Measurements from ENCODE around the gene PFKFB3.
"Not testable (repeated sequence)": the region's sequence is repeated elsewhere in the genome, so short reads cannot be mapped to it uniquely, and the experiment has no call there.

PFKFB3 gene

DNA sequence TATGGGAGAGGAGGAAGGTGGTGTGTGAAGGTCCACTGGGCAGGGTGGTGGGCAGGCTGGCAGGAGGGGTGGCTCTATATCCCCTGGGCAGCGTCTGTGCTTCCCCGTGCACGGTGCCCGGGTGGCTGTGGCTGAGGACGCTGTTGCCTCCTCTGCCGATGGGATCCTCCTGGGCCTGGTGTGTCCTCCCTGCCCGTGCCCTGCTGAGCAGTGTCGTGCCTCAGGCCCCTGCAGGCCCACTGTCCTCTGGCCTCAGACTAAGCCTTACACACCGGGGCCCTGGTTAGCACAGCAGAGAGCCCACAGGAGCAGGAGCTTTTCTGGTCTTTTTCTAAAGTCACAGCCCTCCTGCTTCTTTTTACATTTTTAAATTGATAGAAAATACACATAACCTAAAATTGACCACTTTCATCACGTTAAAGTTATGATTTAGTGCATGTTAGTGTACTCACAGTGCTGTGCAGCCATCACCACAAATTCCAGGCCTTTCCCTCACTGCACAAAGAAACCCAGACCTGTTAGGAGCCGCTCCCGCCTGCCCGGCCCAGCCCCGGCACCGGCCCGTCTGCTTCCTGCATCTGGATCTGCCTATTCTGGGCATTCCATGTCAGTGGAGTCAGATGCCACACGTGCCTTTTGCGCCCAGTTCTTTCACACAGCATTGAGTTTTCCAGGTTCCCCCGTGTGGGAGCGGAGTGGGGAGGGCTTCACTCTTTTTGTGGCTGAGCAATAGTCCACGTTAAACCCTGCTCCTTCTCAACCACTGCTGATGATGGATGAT, 19.4 kb downstream of the PFKFB3 start:
- DNase-seq = no peak

DNA sequence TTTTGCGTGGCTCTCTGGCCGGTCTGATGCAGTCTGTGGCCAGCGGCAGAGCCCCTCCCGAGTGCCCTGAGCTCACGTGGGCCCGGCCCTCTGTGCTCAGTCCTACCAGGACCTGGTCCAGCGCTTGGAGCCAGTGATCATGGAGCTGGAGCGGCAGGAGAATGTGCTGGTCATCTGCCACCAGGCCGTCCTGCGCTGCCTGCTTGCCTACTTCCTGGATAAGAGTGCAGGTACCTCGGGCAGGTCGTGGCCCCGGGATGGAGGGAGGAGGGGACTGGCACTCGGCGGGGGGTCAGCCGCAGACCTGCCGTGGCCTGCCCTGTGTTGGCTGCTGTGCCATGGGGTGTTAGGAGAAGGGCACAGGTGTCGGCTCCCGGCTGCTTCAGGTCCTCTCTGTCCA, 20.0 kb downstream of the PFKFB3 start:
- no peak for DNase-seq

DNA sequence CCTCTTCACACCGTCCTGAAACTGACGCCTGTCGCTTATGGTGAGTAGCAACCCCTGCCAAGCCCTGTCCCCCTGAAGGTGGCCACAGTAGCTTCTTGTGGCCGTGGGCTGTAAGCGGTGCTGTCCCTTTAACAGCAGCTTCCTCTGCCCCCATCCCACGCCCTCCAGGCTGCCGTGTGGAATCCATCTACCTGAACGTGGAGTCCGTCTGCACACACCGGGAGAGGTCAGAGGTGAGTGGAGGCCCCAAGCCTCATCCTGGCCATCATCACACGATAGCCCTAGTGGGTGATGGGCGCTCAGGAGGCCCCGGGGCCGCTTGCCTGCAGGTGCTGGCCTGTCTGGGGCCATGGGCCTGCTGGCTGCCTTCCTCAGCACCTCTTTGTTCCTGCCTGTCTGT, 21.2 kb downstream of the PFKFB3 start:
- DNase-seq = no peak

DNA sequence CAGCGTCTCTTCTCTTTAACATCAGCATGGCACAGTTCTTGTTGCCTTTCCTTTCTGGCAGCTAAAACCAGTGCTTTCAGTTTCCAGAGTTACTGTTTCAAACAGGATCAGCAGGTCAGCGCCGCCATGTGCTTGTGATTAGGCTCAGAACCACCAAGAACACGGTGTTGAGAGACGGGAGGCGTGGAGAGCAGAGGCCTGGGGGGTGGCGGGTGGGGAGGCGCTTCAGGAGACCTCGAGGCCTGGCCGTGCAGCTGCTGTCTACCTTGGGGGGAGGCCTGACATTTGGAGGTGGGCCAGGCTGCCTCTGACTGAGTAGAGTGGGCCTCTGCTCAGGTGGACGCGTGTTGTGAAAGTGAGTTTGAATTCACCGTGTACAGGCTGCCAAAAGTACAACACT, 22.0 kb downstream of the PFKFB3 start:
- no peak for DNase-seq

DNA sequence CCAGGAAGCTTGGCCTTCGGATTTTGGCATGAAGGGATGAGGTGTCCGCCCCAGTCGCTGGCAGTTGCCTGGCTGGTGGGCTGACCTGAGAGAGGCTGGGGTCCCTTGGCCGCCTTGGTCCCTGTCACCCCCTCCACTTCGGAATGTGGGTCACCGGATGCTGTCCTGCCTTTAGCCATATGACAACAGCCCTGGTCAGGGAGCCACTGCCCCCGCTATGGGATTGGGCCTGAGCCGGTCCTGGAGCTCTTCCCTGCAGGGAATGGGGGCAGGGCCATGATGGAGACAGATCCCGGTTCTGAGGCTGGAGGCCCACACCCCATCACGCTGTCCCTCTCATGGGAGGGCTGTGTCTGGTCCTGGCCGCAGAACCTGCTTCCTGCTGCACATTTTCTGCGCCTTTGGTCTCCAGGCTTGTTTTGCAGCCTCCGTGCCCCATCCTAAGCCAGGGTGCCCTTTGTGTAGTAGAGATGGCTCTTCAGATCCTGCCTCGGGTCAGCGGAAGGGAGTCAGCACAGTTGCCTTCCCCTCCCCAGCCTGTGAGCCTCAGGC, 22.6 kb downstream of the PFKFB3 start:
- no peak for DNase-seq

DNA sequence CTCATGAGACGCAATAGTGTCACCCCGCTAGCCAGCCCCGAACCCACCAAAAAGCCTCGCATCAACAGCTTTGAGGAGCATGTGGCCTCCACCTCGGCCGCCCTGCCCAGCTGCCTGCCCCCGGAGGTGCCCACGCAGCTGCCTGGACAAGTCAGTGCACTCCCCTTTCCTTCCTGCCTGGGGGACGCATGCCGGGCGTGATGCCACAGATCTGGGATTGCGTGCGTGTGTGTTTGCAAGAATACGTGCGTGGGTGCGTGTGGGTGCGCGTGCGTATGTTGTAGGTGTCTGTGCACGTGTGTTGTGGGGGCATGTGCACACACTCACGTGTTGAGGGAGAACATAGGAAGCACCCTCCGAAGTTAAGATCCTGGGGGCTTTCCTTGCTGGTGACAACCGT, 23.5 kb downstream of the PFKFB3 start:
- DNase-seq = no peak

DNA sequence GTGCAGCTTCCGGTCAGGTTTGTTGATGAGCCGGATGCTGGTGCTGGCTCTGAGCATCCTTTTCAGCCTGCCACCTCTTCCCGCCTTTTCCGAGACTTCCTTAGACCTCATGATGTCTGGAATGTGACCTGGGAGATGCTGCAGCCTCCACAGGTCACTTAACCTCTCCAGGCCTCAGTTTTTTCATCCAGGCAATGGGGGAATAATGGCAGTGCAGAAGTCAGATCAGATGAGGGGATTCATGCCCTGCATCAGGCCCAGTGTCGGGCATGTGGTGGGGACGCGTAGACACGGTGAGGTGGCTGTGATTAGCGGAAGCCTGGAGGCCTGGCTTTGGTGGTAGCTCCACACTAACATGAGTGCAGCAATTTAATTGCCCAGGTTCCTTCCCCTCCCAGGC, 24.6 kb downstream of the PFKFB3 start:
- no peak for DNase-seq

DNA sequence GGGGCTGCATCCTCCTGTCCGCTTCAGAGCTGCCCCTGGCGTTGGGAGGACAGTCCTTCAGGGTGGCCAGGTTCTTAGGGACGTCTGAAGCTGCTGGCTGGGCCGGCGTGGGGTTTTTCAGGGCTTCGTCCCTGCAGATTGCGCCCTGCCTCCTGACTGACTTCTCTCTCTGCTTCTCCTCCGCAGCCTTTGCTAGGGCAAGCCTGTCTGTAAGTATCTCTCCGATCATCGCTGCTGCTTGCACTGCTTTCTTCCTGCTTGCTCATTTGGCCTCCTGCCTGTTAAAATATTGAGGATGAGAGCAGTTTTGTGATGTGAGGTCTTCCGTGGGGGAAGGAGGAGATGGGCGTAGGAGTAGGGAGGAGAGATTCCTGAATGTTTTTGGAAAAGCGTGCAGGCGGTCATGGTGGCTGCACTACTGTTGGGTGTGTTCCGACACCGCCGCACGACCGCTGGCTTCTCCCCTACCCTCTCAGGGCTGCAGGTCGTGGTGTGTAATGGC, 25.3 kb downstream of the PFKFB3 start:
- no peak for DNase-seq

DNA sequence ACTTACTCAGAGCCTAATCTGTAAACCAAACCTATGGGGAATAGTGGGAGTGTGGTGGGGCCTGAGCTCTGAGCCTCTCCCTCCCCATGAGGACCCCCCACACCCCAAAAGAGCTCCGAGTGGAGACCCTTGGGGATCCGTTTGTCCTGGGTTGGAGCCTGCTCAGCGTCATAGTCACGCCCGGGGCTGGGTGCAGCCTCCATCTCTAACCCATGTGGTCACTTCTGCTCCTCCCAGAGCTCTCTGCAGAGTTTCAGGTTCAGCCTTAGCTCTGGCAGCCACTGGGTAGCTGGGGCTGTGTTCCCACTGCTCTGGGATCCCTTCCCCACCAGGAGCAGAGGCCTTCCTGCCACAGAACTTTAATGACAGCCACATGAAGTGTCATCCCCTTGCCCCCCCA, 25.9 kb downstream of the PFKFB3 start:
- DNase-seq = no peak

DNA sequence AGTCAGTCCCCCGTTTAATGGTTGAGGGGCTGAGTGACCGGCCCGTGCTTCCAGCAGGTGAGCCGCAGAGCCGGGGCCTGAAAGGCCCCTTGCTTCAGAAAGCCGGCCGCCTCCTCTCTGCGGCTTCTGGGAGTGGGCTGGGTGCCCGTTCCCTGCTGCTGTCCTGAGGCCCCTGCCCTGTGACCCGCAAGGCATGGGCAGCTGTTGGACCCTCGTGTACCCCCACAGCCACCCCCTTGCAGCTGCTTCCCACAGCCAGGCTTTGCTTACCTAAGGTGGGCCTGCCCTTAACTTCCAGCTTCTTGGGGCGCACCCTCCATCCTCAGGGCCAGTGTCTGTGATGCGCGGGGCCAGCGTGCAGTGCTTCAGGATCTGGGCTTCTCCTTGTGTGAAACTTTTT, 26.6 kb downstream of the PFKFB3 start:
- no peak for DNase-seq

DNA sequence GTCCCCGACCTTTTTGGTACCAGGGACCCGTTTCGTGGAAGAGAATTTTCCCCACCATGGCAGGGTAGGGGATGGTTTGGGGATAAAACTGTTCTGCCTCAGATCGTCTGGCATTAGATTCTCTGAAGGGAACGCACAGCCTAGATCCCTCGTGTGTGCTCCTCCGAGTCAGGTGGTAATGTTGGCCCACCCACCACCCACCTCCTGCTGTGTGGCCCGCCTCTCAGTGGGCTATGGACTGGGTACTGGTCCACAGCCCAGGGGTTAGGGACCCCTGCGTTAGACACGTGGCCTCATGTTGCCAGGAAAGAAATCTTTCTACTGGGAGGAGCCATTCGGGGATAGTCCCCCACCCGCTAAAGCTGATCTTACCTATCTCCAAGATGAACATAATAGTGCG, 27.0 kb downstream of the PFKFB3 start:
- no peak for DNase-seq

DNA sequence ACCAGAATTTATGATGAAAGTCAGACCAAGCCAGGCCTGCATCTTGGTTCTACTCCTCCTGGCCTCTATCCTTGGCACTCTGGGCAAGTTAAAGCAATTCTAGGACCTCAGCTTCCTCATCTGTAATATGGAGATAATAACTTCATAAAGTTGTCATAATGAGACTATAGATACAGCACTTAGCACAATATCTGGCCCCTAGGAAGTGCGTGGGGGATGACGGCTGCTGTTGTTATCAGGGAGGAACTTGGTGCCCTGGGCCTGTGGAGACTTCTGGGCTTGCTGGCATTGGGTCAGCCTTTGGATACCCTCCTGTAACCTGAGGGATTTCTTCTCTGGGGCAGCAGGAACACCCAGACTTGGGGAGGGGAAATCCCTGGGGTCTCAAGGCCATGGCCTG, 27.6 kb downstream of the PFKFB3 start:
- DNase-seq = no peak

DNA sequence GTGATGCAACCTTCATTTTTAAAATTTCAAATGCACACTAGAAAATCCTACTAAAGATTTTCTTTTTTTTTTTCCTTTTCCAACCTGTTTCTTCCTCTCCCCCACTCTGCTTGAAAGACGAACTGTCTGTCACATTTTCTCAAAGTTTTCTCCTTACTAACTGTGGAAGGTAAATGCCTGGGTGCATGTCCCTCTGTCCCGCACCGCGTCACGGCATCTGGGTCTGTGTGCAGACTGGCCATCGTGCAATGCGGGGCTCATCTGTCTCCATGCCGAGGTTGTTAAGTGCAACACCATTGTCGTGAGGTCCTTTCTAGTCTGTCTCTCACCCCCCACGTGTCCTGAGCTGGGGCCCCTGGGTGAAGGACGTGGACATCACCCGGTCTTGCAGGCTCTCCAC, 28.4 kb downstream of the PFKFB3 start:
- no peak for DNase-seq

DNA sequence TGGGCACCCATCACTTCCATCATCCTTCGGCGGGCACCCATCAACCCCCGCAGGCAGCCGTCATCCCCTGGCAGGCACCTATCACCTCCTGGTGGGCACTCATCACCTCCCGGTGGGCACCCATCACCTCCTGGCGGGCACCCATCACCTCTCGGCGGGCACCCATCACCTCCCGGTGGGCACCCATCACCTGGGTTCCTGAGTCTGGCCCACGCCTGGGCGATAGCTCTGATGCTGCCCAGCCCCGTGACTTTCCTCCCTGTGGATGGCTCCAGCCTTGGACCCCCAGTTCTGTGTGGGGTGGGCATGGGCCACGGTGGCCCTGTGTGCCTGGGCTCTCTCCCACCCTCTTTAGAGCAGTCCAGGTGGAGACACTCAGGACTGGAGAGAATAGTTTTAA, 29.0 kb downstream of the PFKFB3 start:
- no peak for DNase-seq

DNA sequence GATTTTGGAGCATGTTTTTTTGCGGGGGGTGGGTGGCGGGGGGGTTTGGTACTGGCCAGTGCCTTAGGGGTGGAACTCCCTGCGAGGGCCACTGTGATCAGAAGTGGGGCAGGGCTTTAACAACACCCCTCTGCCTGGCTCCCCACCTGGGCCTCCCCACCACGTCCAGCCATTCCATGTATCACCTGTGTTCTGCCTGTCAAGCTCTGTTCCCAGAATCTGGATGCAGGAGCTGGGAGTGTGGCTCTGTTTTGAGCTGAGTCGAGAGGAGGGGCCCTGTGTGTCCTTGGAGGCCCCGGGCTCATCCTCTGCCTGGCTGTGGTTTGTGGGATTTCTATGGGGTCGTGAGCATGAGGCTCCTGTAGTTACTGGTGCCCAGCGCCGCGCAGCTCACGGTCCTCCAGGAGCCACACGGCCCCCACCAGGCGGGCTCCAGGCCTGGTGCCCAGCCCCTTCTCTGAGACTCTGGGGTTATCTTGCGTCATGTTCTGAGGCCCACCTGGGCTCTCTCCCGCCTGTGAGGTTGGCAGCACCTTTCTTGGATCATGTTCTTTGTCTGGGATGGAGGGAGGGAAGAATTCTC, 29.6 kb downstream of the PFKFB3 start:
- no peak for DNase-seq

DNA sequence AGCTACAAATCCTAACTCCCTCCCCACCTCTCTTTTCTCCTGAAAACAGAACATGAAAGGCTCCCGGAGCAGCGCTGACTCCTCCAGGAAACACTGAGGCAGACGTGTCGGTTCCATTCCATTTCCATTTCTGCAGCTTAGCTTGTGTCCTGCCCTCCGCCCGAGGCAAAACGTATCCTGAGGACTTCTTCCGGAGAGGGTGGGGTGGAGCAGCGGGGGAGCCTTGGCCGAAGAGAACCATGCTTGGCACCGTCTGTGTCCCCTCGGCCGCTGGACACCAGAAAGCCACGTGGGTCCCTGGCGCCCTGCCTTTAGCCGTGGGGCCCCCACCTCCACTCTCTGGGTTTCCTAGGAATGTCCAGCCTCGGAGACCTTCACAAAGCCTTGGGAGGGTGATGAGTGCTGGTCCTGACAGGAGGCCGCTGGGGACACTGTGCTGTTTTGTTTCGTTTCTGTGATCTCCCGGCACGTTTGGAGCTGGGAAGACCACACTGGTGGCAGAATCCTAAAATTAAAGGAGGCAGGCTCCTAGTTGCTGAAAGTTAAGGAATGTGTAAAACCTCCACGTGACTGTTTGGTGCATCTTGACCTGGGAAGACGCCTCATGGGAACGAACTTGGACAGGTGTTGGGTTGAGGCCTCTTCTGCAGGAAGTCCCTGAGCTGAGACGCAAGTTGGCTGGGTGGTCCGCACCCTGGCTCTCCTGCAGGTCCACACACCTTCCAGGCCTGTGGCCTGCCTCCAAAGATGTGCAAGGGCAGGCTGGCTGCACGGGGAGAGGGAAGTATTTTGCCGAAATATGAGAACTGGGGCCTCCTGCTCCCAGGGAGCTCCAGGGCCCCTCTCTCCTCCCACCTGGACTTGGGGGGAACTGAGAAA, 30.4 kb downstream of the PFKFB3 start:
- DNase-seq = no peak

DNA sequence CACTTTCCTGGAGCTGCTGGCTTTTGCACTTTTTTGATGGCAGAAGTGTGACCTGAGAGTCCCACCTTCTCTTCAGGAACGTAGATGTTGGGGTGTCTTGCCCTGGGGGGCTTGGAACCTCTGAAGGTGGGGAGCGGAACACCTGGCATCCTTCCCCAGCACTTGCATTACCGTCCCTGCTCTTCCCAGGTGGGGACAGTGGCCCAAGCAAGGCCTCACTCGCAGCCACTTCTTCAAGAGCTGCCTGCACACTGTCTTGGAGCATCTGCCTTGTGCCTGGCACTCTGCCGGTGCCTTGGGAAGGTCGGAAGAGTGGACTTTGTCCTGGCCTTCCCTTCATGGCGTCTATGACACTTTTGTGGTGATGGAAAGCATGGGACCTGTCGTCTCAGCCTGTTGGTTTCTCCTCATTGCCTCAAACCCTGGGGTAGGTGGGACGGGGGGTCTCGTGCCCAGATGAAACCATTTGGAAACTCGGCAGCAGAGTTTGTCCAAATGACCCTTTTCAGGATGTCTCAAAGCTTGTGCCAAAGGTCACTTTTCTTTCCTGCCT, 31.1 kb downstream of the PFKFB3 start:
- DNase-seq = no peak

DNA sequence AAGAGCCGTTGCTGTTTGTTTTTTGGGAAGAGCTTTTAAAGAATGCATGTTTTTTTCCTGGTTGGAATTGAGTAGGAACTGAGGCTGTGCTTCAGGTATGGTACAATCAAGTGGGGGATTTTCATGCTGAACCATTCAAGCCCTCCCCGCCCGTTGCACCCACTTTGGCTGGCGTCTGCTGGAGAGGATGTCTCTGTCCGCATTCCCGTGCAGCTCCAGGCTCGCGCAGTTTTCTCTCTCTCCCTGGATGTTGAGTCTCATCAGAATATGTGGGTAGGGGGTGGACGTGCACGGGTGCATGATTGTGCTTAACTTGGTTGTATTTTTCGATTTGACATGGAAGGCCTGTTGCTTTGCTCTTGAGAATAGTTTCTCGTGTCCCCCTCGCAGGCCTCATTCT, 31.6 kb downstream of the PFKFB3 start:
- no peak for DNase-seq

DNA sequence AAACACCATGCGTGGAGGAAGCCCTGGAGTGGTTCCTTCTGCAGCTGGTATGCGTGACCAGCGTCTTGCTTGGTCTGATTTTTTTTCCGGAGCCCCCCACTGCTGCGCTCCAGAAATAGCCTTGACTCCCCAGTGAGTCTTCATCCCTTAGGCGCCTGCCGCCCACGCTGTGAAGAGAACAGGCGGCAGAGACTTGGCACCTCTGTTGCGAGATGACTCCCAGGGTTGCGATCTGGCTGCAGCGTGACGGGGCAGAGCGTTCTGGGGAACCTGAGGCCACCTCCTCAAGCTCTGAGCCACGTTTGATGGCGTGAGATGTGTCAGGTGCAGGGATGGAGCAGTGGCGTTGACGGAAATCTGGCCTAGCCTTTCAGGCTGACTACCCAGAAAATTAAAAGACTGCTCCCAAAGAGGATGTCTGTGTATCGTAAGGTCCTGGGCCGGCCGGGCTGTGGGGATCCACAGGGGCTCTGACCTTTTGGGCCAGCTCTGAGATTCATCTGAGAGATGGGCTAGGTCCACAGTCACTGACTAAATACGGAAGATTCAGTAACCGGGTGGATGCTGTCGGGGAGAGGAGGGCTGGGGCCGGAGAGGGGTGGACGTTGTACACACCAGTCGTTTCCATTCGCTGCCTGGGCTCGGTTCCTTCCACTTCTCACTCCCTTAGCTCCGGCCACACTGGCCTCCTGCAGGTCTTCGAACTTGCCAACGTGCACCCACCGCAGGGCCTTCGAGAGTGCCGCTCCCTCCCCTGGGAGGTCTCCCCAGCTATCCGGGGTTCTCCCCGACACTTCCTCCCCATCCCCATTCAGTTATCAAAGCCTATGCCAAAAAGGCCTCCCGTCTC, 33.8 kb downstream of the PFKFB3 start:
- DNase-seq = no peak

DNA sequence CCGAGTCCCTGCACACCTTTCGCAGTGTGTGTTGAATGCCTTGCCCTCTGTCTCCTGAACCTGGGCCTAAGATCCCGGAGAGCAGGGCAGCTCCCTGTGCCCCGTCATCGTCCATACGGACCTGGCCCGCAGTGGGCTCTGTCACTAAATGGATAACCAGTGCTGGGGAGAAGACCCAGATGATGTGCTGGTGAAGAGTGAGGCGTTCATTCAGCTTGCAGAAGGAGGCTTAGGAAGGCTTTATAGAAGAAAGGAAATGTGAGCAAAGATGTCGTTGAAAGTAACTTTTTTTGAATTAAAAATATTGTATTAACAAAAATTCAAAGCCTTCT, 34.4 kb downstream of the PFKFB3 start:
- no peak for DNase-seq

DNA sequence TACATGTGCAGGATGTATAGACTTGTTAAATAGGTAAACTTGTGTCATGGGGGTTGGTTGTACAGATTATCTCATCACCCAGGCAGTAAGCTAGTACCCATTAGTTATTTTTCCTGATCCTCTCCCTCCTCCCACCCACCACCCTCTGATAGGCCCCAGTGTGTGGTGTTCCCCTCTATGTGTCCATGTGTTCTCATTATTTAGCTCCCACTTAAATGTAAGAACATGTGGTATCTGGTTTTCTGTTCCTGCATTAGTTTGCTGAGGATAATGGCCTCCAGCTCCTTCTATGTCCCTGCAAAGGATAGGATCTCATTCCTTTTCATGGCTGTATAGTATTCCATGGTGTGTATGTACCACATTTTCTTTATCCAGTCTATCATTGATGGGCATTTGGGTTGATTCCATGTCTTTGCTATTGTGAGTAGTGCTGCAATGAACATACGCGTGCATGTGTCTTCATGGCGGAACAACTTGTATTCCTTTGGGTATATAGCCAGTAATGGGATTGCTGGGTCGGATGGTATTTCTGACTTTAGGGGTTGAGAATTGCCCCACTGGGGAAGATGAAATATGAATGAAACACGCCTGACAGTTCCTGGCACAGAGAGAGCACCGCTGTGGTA, 36.0 kb downstream of the PFKFB3 start:
- DNase-seq = not testable (repeated sequence)

Measured in NCI-H187 (cell line).